A549 (cell line): Measurements from ENCODE around the gene NOL3. TPM values are rescaled to one million over a fixed set of nuclear protein-coding genes. Genes with fewer than 3 reads are reported as not detected.

Experiments
- ATAC-seq, 2 experiments: fragments of 200-7000 bp in 1 of 2; fragments of >200 bp in 1 of 2; cut with Nextera tagmentation in 1 of 2; cut with Tn5 transposase in 1 of 2; 3 replicates each; pipeline versions ENCODE4 v1.8.0 to v1.9.1; 2018 to 2020; ENCODE audit warnings: mild to moderate bottlenecking in 1 of 2, moderate library complexity in 1 of 2
- CTCF ChIA-PET: fragments of 300-600 bp; sonication (Branson Sonifier 250); formaldehyde crosslinking; extraction: SDS; loops from one replicate; lab custom pipeline; 2021; ENCODE audit warnings: antibody characterized with exemption, inconsistent platforms; lab: Yijun Ruan, JAX
- POLR2A ChIA-PET: fragments of 350-600 bp; formaldehyde crosslinking; extraction: SDS; loops from one replicate; lab custom pipeline; 2021; ENCODE audit warnings: antibody characterized with exemption, inconsistent platforms; lab: Yijun Ruan, JAX
- DNase-seq, 2 experiments: peaks; one replicate each; pipeline versions ENCODE4 v3.0.0 to v3.0.0-alpha.2; 2011 to 2016; ENCODE audit warnings: low read depth in 1 of 2, low spot score in 1 of 2
- FAIRE-seq: peaks from 2 replicates; lab custom pipeline; 2011; peaks lifted over from hg19 to GRCh38; lab: Jason Lieb, UNC
- H3K27ac ChIP-seq, 2 experiments: fragments of >200 bp; sonication (Bioruptor Twin); formaldehyde crosslinking; 3 replicates each; pipeline ENCODE4 v1.5.1; 2016 to 2017
- H3K4me1 ChIP-seq: fragments of >200 bp; sonication (Bioruptor Twin); formaldehyde crosslinking; 3 replicates; pipeline ENCODE4 v1.6.1; 2016
- H3K4me2 ChIP-seq: fragments of >200 bp; sonication (Bioruptor Twin); formaldehyde crosslinking; 3 replicates; pipeline ENCODE4 v1.6.1; 2016
- H3K4me3 ChIP-seq: fragments of >200 bp; sonication (Bioruptor Twin); formaldehyde crosslinking; 3 replicates; pipeline ENCODE4 v1.5.1; 2016
- H3K9me3 ChIP-seq: fragments of >200 bp; sonication (Bioruptor Twin); formaldehyde crosslinking; 3 replicates; pipeline ENCODE4 v1.6.1; 2016
- BHLHE40 ChIP-seq: IDR thresholded peaks from 2 replicates; pipeline ENCODE4 v1.6.1; 2012; ENCODE audit warnings: low read depth, low read length, inconsistent platforms
- CBX8 ChIP-seq: fragments of 200-600 bp; sonication (generic); IDR thresholded peaks from 2 replicates; pipeline ENCODE4 v1.6.1; 2016
- CHD2 ChIP-seq: fragments of 150-350 bp; IDR thresholded peaks from 2 replicates; pipeline ENCODE4 v1.6.1; 2014; ENCODE audit warnings: low read length; ENCODE audit not compliant: partially characterized antibody
- CHD4 ChIP-seq: fragments of 200-600 bp; sonication (generic); IDR thresholded peaks from 2 replicates; pipeline ENCODE4 v1.6.1; 2016; ENCODE audit warnings: antibody characterized with exemption, mild to moderate bottlenecking, borderline replicate concordance
- EHMT2 ChIP-seq: fragments of 200-600 bp; sonication (generic); IDR thresholded peaks from 2 replicates; pipeline ENCODE4 v1.6.1; 2016; ENCODE audit warnings: antibody characterized with exemption, low read depth, mild to moderate bottlenecking, moderate library complexity
- ELK1 ChIP-seq: fragments of 150-350 bp; IDR thresholded peaks from 2 replicates; pipeline ENCODE4 v1.6.1; 2014; ENCODE audit warnings: low read depth, mild to moderate bottlenecking, low read length
- EP300 ChIP-seq, 2 experiments: fragments of >200 bp; sonication (Bioruptor Twin); formaldehyde crosslinking; IDR thresholded peaks; 2 replicates in 1 of 2; 3 replicates in 1 of 2; pipeline ENCODE4 v1.6.1; 2016 to 2017
- FOSB ChIP-seq: fragments of 250-450 bp; sonication (Bioruptor Pico); IDR thresholded peaks from 2 replicates; pipeline ENCODE4 v1.5.0; 2020; ENCODE audit warnings: mild to moderate bottlenecking, moderate library complexity
- HDAC2 ChIP-seq: fragments of 200-600 bp; sonication (generic); IDR thresholded peaks from 2 replicates; pipeline ENCODE4 v1.6.1; 2016
- HES2 ChIP-seq: fragments of >200 bp; sonication (Bioruptor Twin); formaldehyde crosslinking; IDR thresholded peaks from 2 replicates; pipeline ENCODE4 v1.6.1; 2016
- HEYL ChIP-seq: fragments of 250-450 bp; sonication (Bioruptor Pico); IDR thresholded peaks from 2 replicates; pipeline ENCODE4 v1.8.0; 2021; ENCODE audit warnings: mild to moderate bottlenecking, moderate library complexity
- HMGXB4 ChIP-seq: fragments of 250-450 bp; sonication (Bioruptor Pico); IDR thresholded peaks from 2 replicates; pipeline ENCODE4 v1.5.0; 2021; ENCODE audit warnings: mild to moderate bottlenecking, moderate library complexity, borderline replicate concordance
- HOXB13 ChIP-seq: fragments of 250-450 bp; sonication (Bioruptor Pico); IDR thresholded peaks from 2 replicates; pipeline ENCODE4 v1.5.0; 2020; ENCODE audit warnings: low read depth, mild to moderate bottlenecking, moderate library complexity
- JUN ChIP-seq, 2 experiments: fragments of >200 bp; sonication (Bioruptor Twin); formaldehyde crosslinking; IDR thresholded peaks; 2 replicates in 1 of 2; 3 replicates in 1 of 2; pipeline ENCODE4 v1.6.1; 2016 to 2017
- JUNB ChIP-seq: fragments of >200 bp; sonication (Bioruptor Twin); formaldehyde crosslinking; IDR thresholded peaks from 2 replicates; pipeline ENCODE4 v1.6.1; 2016
- KDM5A ChIP-seq: fragments of 200-600 bp; sonication (generic); IDR thresholded peaks from 2 replicates; pipeline ENCODE4 v1.6.1; 2016; ENCODE audit warnings: antibody characterized with exemption, mild to moderate bottlenecking
- MAX ChIP-seq: IDR thresholded peaks from 2 replicates; pipeline ENCODE4 v1.6.1; 2012
- MAZ ChIP-seq: fragments of 150-350 bp; IDR thresholded peaks from 2 replicates; pipeline ENCODE4 v1.6.1; 2014; ENCODE audit warnings: antibody characterized with exemption, low read depth, low read length, borderline replicate concordance
- MYC ChIP-seq: IDR thresholded peaks from 2 replicates; pipeline ENCODE4 v1.6.1; 2012; ENCODE audit warnings: mild to moderate bottlenecking, inconsistent platforms, low read length, improper control_type of control experiment, borderline replicate concordance
- PBX3 ChIP-seq: IDR thresholded peaks from 2 replicates; pipeline ENCODE4 v1.6.1; 2012
- POLR2A ChIP-seq: IDR thresholded peaks from 2 replicates; pipeline ENCODE4 v1.6.1; 2012; ENCODE audit warnings: mild to moderate bottlenecking, low read length
- POLR2AphosphoS2 ChIP-seq: conservative IDR thresholded peaks from 2 replicates; pipeline ENCODE4 v1.6.1; 2012; ENCODE audit warnings: low read length, improper control_type of control experiment, inconsistent platforms
- RAD21 ChIP-seq, 2 experiments: fragments of >200 bp in 1 of 2; sonication (Bioruptor Twin) in 1 of 2; formaldehyde crosslinking in 1 of 2; IDR thresholded peaks in 1 of 2; conservative IDR thresholded peaks in 1 of 2; 2 replicates in 1 of 2; 3 replicates in 1 of 2; pipeline ENCODE4 v1.6.1; 2012 to 2018; ENCODE audit warnings: inconsistent platforms in 1 of 2
- RCOR1 ChIP-seq: fragments of 150-350 bp; IDR thresholded peaks from 2 replicates; pipeline ENCODE4 v1.6.1; 2014; ENCODE audit warnings: antibody characterized with exemption, low read length, low read depth
- RFX5 ChIP-seq: fragments of 450-650 bp; IDR thresholded peaks from 2 replicates; pipeline ENCODE4 v1.7.1; 2014; ENCODE audit warnings: antibody characterized with exemption, mild to moderate bottlenecking, moderate library complexity
- SMC3 ChIP-seq: fragments of >200 bp; sonication (Bioruptor Twin); formaldehyde crosslinking; IDR thresholded peaks from 3 replicates; pipeline ENCODE4 v1.6.1; 2018; ENCODE audit warnings: inconsistent platforms
- ZNF302 ChIP-seq: fragments of 250-450 bp; sonication (Bioruptor Pico); IDR thresholded peaks from 2 replicates; pipeline ENCODE4 v1.9.0; 2021; ENCODE audit warnings: inconsistent platforms, mild to moderate bottlenecking, moderate library complexity
- ZSCAN20 ChIP-seq: fragments of 250-450 bp; sonication (Bioruptor Pico); IDR thresholded peaks from 2 replicates; pipeline ENCODE4 v1.8.0; 2022; ENCODE audit warnings: mild to moderate bottlenecking, moderate library complexity
- WGBS: methylation state at CpG from one replicate; pipeline ENCODE4 v1.1.6; 2017; ENCODE audit errors: missing lambda C conversion rate; 5-methylcytosine and 5-hydroxymethylcytosine counted together
- polyA plus RNA-seq, 4 experiments: library from polyadenylated mRNA; depleted of rRNA in 3 of 4; stranded (reverse); fragments of >200 nt; fragmentation: RNase III in 1 of 4; extraction: RNeasy Plus Mini Kit Qiagen cat#74134 plus additional on column Dnase treatment in 1 of 4; gene quantifications; 2 replicates in 3 of 4; 3 replicates in 1 of 4; pipeline ENCODE4 v1.2.3, GENCODE V29; 2011 to 2017

Gene NOL3
- polyA plus RNA-seq, 2 of the 4 experiments (the other 2 are of a cell fraction) = 22.6 to 39.1 TPM

GRCh38 chr16:67192781-67193361 is 22.5 kb downstream of the NOL3 start:
- CTCF ChIA-PET = interaction anchor here (0.6 to 10.3 kb wide), 8 partner anchors 7 to 274 kb away, joined by 3 to 105 read pairs (median 4); no protein-coding TSS in a partner anchor
- Histone ChIP-seq H3K9me3 (no peaks in the 10 kb centered on the region), H3K4me1 (peaks cover 19% of the 10 kb centered on the region), H3K27ac (peak overlapping the region; percentile 97), H3K4me3 (peak overlapping the region; percentile 95), H3K4me2 (peak overlapping the region; percentile 82)
- no peak for DNase-seq
- FAIRE-seq = no peak
- ATAC-seq = no peak
- WGBS = 10% methylated on average over 17 of the region's 17 CpGs
- POLR2A ChIA-PET = interaction anchor here (0.8 to 1.8 kb wide), 2 partner anchors 34 to 51 kb away, joined by 3 to 6 read pairs; partner anchors contain the start of gene TMEM208
- TF ChIP-seq FOSB (no peak), CBX8 (no peak), EHMT2 (no peak), BHLHE40 (no peak), HOXB13 (CRISPR knock-in tag) (no peak), JUNB (no peak), MYC (no peak), ZSCAN20 (CRISPR knock-in tag) (no peak), RCOR1 (no peak), EP300 (IDR thresholded peaks at IDR 0.05) (no peak), HEYL (CRISPR knock-in tag) (no peak), PBX3 (no peak)
- TF ChIP-seq, all 56 proteins: peak for 0

GRCh38 chr16:67193536-67193935 is 23.2 kb downstream of the NOL3 start:
- ChIA-PET POLR2A (interaction anchor here (1.8 kb wide), 1 partner anchor 33 kb away, joined by 6 read pairs; the partner anchor contains the start of gene TMEM208), CTCF (interaction anchor here (1.0 to 10.3 kb wide), 6 partner anchors 8 to 246 kb away, joined by 3 to 105 read pairs (median 4); partner anchors contain the start of gene SLC9A5)
- Histone ChIP-seq H3K4me2 (peak overlapping the region; percentile 82), H3K27ac (peak overlapping the region in 1 of 2 experiments; percentile 97; a peak in 3 of 6 replicates), H3K4me1 (peaks cover 23% of the 10 kb centered on the region), H3K9me3 (no peaks in the 10 kb centered on the region), H3K4me3 (peak overlapping the region; percentile 95)
- TF ChIP-seq EHMT2 = no peak
- TF ChIP-seq ZNF302 = no peak
- no peak for TF ChIP-seq ELK1
- no peak for TF ChIP-seq ZSCAN20 (CRISPR knock-in tag)
- no peak for TF ChIP-seq SMC3
- no peak for TF ChIP-seq CHD4
- TF ChIP-seq CBX8 = no peak
- ATAC-seq = no peak
- FAIRE-seq = no peak
- no peak for DNase-seq

GRCh38 chr16:67194260-67194659 is 23.9 kb downstream of the NOL3 start:
- WGBS = 93% methylated on average over 3 of the region's 6 CpGs
- ATAC-seq = no peak
- TF ChIP-seq POLR2AphosphoS2 (no peak), HDAC2 (no peak), CHD2 (no peak), MAX (no peak), JUN (IDR thresholded peaks at IDR 0.05) (no peak), HMGXB4 (CRISPR knock-in tag) (no peak), HES2 (no peak), RCOR1 (no peak), KDM5A (no peak), ZNF302 (no peak), POLR2A (no peak), MAZ (no peak), SMC3 (no peak), RFX5 (no peak), RAD21 (conservative IDR thresholded peaks at IDR 0.05 in 1 of 2, IDR thresholded peaks at IDR 0.05 in 1 of 2) (no peak)

More at GRCh38 chr16:67194260-67194659, 23.9 kb downstream of the NOL3 start:
- POLR2A ChIA-PET = no interaction called here
- peaks cover 28% of the 10 kb centered on the region for H3K4me1 ChIP-seq
- peak overlapping the region; percentile 82 for H3K4me2 ChIP-seq
- H3K9me3 ChIP-seq = no peaks in the 10 kb centered on the region
- H3K4me3 ChIP-seq = no peak overlapping the region
- H3K27ac ChIP-seq = no peak overlapping the region
- DNase-seq (no peak), FAIRE-seq (no peak)
- CTCF ChIA-PET = interaction anchor here (1.0 to 10.3 kb wide), 6 partner anchors 9 to 247 kb away, joined by 3 to 105 read pairs (median 6); partner anchors contain the start of genes CES3 and SLC9A5
